SK-N-SH (cell line): ENCODE data around the gene KCNA5. TPM values are rescaled to one million over a fixed set of nuclear protein-coding genes. Genes with fewer than 3 reads are reported as not detected.

ENCODE experiments used
- CTCF ChIA-PET: fragments of 300-600, 350-600 bp; formaldehyde crosslinking; extraction: SDS; loops from one replicate; lab custom pipeline; 2021; lab: Yijun Ruan, JAX
- POLR2A ChIA-PET: fragments of 350-600 bp; sonication (Branson Sonifier 250); formaldehyde crosslinking; extraction: SDS; loops from one replicate; lab custom pipeline; 2020; ENCODE audit warnings: antibody characterized with exemption, inconsistent platforms; lab: Yijun Ruan, JAX
- DNase-seq: peaks from one replicate; pipeline ENCODE4 v3.0.0; 2012
- H2AFZ ChIP-seq: fragments of 200-600 bp; sonication (generic); 2 replicates; pipeline ENCODE4 v1.8.1; 2016; ENCODE audit warnings: antibody characterized with exemption, mild to moderate bottlenecking, low read depth
- H3F3A ChIP-seq: fragments of 200-600 bp; sonication (generic); replicated peaks from 2 replicates; pipeline ENCODE3; 2016; ENCODE audit warnings: antibody characterized with exemption, mild to moderate bottlenecking; ENCODE audit not compliant: insufficient read depth
- H3K27ac ChIP-seq, 2 experiments: fragments of 200-500 bp in 1 of 2; fragments of 200-600 bp in 1 of 2; sonication (Bioruptor generic) in 1 of 2; sonication (generic), shearing (Covaris generic) in 1 of 2; 2 replicates each; pipeline versions ENCODE4 v1.5.1 to v1.6.1; 2014 to 2016; ENCODE audit warnings: low read depth in 2 of 2, inconsistent platforms in 1 of 2, low read length in 1 of 2, mild to moderate bottlenecking in 1 of 2, mixed read lengths in 1 of 2
- H3K27me3 ChIP-seq: fragments of 200-600 bp; sonication (generic), shearing (Covaris generic); 2 replicates; pipeline ENCODE4 v1.6.1; 2016; ENCODE audit warnings: mixed run types; ENCODE audit not compliant: insufficient read depth
- H3K36me3 ChIP-seq, 2 experiments: fragments of 200-500 bp in 1 of 2; fragments of 200-600 bp in 1 of 2; sonication (Bioruptor generic) in 1 of 2; sonication (generic) in 1 of 2; replicated peaks in 1 of 2; 2 replicates each; pipeline versions ENCODE3 to v1.5.1; 2014 to 2016; ENCODE audit warnings: low read length in 1 of 2, mild to moderate bottlenecking in 1 of 2; ENCODE audit not compliant: insufficient read depth in 2 of 2, control insufficient read depth in 1 of 2
- H3K4me1 ChIP-seq, 2 experiments: fragments of 200-500 bp in 1 of 2; fragments of 200-600 bp in 1 of 2; sonication (Bioruptor generic) in 1 of 2; sonication (generic), shearing (Covaris generic) in 1 of 2; 2 replicates each; pipeline versions ENCODE4 v1.5.1 to v1.6.1; 2014 to 2016; ENCODE audit warnings: low read depth in 1 of 2, low read length in 1 of 2, mixed run types in 1 of 2; ENCODE audit not compliant: insufficient read depth in 2 of 2, control insufficient read depth in 1 of 2
- H3K4me2 ChIP-seq: fragments of 200-600 bp; sonication (generic), shearing (Covaris generic); 2 replicates; pipeline ENCODE4 v1.6.1; 2017; ENCODE audit warnings: mixed run types
- H3K4me3 ChIP-seq, 2 experiments: fragments of 200-500 bp in 1 of 2; fragments of 200-600 bp in 1 of 2; sonication (Bioruptor generic) in 1 of 2; sonication (generic), shearing (Covaris generic) in 1 of 2; 2 replicates each; pipeline versions ENCODE4 v1.5.1 to v1.8.1; 2014 to 2016; ENCODE audit warnings: low read depth in 2 of 2, inconsistent platforms in 1 of 2, low read length in 1 of 2, mild to moderate bottlenecking in 1 of 2, mixed read lengths in 1 of 2, moderate library complexity in 1 of 2
- H3K79me2 ChIP-seq: fragments of 200-600 bp; sonication (generic); 2 replicates; pipeline ENCODE4 v1.8.1; 2017; ENCODE audit warnings: mild to moderate bottlenecking; ENCODE audit not compliant: insufficient read depth
- H3K9ac ChIP-seq: fragments of 200-600 bp; sonication (generic); 2 replicates; pipeline ENCODE4 v1.6.1; 2017; ENCODE audit warnings: mixed run types
- H3K9me2 ChIP-seq: fragments of 200-600 bp; sonication (generic); 2 replicates; pipeline ENCODE4 v1.6.1; 2017; ENCODE audit warnings: mixed run types
- H3K9me3 ChIP-seq: fragments of 200-600 bp; sonication (generic); 2 replicates; pipeline ENCODE4 v1.6.1; 2017; ENCODE audit warnings: mixed run types, mild to moderate bottlenecking, moderate library complexity
- H4K20me1 ChIP-seq: fragments of 200-600 bp; sonication (generic); 2 replicates; pipeline ENCODE4 v1.6.1; 2017; ENCODE audit warnings: mild to moderate bottlenecking, mixed run types; ENCODE audit not compliant: insufficient read depth
- CHD2 ChIP-seq: fragments of 150-350 bp; IDR thresholded peaks from 2 replicates; pipeline ENCODE4 v1.6.1; 2018; ENCODE audit warnings: low read length; ENCODE audit not compliant: partially characterized antibody
- EZH2phosphoT487 ChIP-seq: fragments of 200-600 bp; sonication (generic); IDR thresholded peaks from 2 replicates; pipeline ENCODE4 v1.6.1; 2017; ENCODE audit warnings: low read depth, mixed run types, mild to moderate bottlenecking, antibody characterized with exemption, moderate library complexity, borderline replicate concordance
- FOXJ3 ChIP-seq: sonication (generic); formaldehyde crosslinking; IDR thresholded peaks from 2 replicates; pipeline ENCODE4 v1.5.1; 2020; ENCODE audit warnings: mild to moderate bottlenecking, missing genetic modification reagents
- FOXM1 ChIP-seq: IDR thresholded peaks from 2 replicates; pipeline ENCODE4 v1.4.0; 2012; ENCODE audit warnings: low read depth, mild to moderate bottlenecking
- GATA2 ChIP-seq: sonication (generic); formaldehyde crosslinking; IDR thresholded peaks from 2 replicates; pipeline ENCODE4 v1.5.0; 2020; ENCODE audit warnings: mild to moderate bottlenecking, missing genetic modification reagents
- IRF3 ChIP-seq: fragments of 150-350 bp; IDR thresholded peaks from 2 replicates; pipeline ENCODE4 v1.6.1; 2016; ENCODE audit warnings: mild to moderate bottlenecking, low read depth, low read length
- NRF1 ChIP-seq: IDR thresholded peaks from 2 replicates; pipeline ENCODE4 v1.6.1; 2012; ENCODE audit warnings: low read depth, mild to moderate bottlenecking, low read length
- PBX3 ChIP-seq: IDR thresholded peaks from 2 replicates; pipeline ENCODE4; 2012
- RAD21 ChIP-seq: IDR thresholded peaks from 2 replicates; pipeline ENCODE4 v1.6.1; 2012; ENCODE audit warnings: mild to moderate bottlenecking, low read length
- RCOR1 ChIP-seq: fragments of 150-350 bp; IDR thresholded peaks from 2 replicates; pipeline ENCODE4 v1.6.1; 2017; ENCODE audit warnings: antibody characterized with exemption, low read length
- REST ChIP-seq: IDR thresholded peaks from 2 replicates; pipeline ENCODE4 v1.6.1; 2012; ENCODE audit warnings: mild to moderate bottlenecking, low read depth, low read length, moderate library complexity
- RXRA ChIP-seq: IDR thresholded peaks from 2 replicates; pipeline ENCODE4 v1.4.0; 2012; ENCODE audit warnings: low read depth, mild to moderate bottlenecking, borderline replicate concordance
- SIN3A ChIP-seq: IDR thresholded peaks from 2 replicates; pipeline ENCODE4 v1.6.1; 2012; ENCODE audit warnings: low read depth, mild to moderate bottlenecking, low read length, moderate library complexity, borderline replicate concordance
- SMC3 ChIP-seq: IDR thresholded peaks from 2 replicates; pipeline ENCODE4 v1.6.1; 2012; ENCODE audit warnings: low read depth, low read length, improper control_type of control experiment
- TAF1 ChIP-seq: IDR thresholded peaks from 2 replicates; pipeline ENCODE4 v1.6.1; 2012; ENCODE audit warnings: low read depth, mild to moderate bottlenecking, low read length, moderate library complexity, borderline replicate concordance
- USF1 ChIP-seq: IDR thresholded peaks from 2 replicates; pipeline ENCODE4 v1.4.0; 2012; ENCODE audit warnings: low read depth, borderline replicate concordance
- WGBS: methylation state at CpG from one replicate; pipeline ENCODE4 v1.1.6; 2017; ENCODE audit warnings: low lambda C conversion rate; 5-methylcytosine and 5-hydroxymethylcytosine counted together
- polyA plus RNA-seq, 3 experiments: library from polyadenylated mRNA; depleted of rRNA; stranded (reverse); fragments of >200 nt; gene quantifications; 2 replicates each; pipeline ENCODE4 v1.2.3, GENCODE V29; 2012

Gene KCNA5
- polyA plus RNA-seq, 1 of the 3 experiments (the other 2 are of a cell fraction) = not detected

- Histone ChIP-seq H4K20me1 (no peaks in the 10 kb centered on the region), H3K4me2 (no peak overlapping the region), H3K27ac (no peak overlapping the region), H3K27me3 (peaks cover 68% of the 10 kb centered on the region), H3K4me1 (no peaks in the 10 kb centered on the region), H3K79me2 (no peaks in the 10 kb centered on the region), H3K36me3 (no peaks in the 10 kb centered on the region), H3K4me3 (no peak overlapping the region), H3K9me3 (no peaks in the 10 kb centered on the region), H3F3A (no peaks in the 10 kb centered on the region), H3K9me2 (no peaks in the 10 kb centered on the region), H3K9ac (no peak overlapping the region), H2AFZ (no peak overlapping the region)
- POLR2A ChIA-PET = no interaction called here
- TF ChIP-seq RCOR1 = no peak
- TF ChIP-seq SIN3A = no peak
- TF ChIP-seq REST = no peak
- no peak for TF ChIP-seq RAD21
- no peak for TF ChIP-seq NRF1
- TF ChIP-seq EZH2phosphoT487 = no peak
- TF ChIP-seq FOXJ3 = no peak
- no peak for TF ChIP-seq PBX3
- TF ChIP-seq IRF3 = no peak
- no peak for TF ChIP-seq RXRA
- no peak for TF ChIP-seq SMC3
- no peak for TF ChIP-seq FOXM1
- TF ChIP-seq USF1 = no peak
- TF ChIP-seq GATA2 (CRISPR knock-in tag) = no peak
- TF ChIP-seq CHD2 = no peak
- TF ChIP-seq TAF1 = no peak
- CTCF ChIA-PET = interaction anchor here (6.2 kb wide), 1 partner anchor 57 kb away, joined by 85 read pairs; no protein-coding TSS in a partner anchor
- WGBS = 3% methylated on average over 4 of the region's 4 CpGs
- no peak for DNase-seq
Measured at GRCh38 chr12:5026342-5026938, 17.2 kb upstream of the KCNA5 start.
